ENCODE measurements around the gene MYO19.
"Not testable (repeated sequence)": the region's sequence is repeated elsewhere in the genome, so short reads cannot be mapped to it uniquely, and the experiment has no call there.

Gene MYO19

DNA sequence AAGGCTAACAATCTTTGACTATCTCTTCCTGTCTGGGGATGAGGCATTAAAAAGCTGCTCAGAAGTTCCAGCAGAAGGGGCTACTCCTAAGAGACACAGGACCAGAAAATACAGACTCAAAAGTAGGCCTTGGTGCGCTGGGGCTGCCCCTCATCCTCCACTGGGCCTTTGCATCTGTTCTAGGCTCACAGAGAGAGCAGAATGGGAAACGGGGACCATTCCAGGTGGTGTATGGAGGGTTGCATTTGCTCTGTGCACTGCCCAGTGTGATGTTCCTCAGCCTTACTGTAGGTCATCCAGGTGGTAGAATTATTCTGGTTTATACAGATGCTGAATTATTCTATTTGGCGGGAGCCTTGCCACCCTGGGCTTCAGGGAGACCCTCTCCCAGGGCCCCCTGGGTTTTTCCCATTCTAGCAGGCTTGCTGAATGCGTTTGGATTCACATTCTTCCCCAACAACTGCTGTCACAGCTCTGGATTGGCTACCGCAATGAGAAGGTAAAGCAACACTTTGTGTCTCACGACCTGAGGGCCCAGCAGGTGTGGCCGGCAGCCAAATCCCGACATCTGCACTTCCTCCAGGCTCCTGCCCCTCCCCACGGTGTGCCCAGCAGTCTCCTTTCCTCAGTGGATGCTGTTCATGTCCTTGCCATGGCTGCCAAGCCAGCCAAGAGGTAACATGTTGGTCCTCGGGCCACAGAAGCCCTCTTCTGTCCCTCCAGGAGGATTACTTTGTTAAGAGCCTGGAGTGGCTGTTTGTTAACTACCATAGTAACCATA lies 73.1 kb downstream of the MYO19 start:
- no peak for DNase-seq

DNA sequence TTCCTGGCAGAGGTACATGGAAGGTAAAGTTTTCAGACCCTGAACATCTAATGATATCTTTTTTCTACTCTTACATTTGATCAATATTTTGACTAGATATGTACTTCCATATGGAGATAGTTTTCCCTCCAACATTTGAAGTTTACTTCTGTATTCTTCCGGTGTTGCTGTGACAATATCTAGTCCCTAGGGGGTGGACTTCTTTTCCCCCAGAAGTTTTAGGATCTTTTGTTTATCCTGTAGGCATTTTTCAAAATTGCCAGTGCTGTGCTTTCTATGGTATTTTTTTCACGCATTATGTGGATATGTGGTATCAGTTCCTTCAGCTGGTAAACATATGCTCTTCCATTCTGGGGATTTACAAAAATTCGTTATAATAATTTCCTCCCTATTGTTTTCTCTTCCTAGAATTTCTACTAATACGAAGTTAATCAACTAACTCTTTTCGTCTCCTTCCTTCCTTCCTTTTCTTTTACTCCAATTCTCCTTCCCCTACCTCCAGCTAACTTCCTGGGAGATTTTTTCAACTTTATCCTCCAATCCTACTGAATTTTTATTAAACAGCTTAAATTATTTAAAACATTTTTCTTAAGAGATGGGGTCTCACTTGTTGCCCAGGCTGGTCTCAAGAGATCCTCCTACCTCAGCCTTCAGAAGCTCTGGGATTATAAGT lies 74.3 kb downstream of the MYO19 start:
- DNase-seq, result no peak

DNA sequence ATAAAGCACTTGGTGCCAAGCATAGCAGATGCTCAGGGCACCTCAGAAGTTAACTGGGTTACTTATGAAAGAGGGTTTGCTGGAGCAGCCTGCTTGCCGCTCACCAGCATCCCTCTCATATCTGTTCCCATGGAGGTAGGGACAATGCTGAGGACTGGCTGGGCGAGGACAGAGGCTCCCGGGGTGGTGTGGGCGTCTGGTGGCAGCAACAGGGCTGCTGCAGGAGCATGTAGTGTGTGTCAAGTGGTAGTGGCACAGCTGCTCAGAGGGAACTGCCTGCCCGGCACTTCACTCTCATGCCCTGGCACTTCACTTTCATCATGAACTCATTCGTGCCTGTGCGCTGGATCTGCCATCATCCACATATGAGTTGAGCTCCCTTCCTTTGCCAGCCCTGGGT lies 75.1 kb downstream of the MYO19 start:
- no peak for DNase-seq

DNA sequence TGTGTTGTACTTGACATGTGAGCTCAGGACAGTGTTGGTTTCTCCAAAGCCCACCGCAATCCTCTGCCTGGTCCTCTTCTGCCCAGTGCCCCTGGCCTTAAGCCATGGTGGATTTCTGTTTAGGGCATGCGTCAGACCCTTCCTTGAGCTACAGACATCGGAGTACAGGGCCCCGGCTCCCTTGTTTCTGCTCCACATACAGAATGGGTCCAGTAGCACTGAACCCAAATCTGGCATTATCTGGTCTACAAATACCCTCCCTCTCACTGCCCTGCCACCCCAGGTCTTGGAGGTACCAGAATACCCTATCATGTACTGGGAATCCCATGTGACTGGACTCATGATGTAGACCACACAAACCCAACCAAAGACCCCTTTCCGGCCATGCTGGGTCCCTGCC lies 75.6 kb downstream of the MYO19 start:
- DNase-seq, result no peak

DNA sequence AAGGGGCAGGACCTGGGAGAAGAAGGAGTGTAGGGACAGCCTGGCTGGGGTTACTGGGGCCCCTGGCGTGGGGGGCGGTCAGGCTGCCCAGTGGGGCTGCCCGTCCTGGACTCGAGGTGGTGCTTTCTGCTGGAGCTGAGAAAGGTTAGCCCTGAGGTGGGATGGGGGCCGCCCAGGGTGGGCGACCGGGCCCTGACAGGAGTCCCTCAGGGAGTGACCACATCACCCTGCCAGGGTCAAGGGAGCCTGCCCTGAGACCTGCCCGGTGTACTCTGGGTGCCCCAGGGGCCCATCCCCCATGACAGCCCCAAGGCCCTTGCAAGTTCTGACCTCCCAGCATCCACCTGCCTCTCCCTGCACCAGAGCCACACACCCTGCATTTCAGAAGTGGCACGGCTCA lies 77.0 kb downstream of the MYO19 start:
- not testable (repeated sequence) for DNase-seq

DNA sequence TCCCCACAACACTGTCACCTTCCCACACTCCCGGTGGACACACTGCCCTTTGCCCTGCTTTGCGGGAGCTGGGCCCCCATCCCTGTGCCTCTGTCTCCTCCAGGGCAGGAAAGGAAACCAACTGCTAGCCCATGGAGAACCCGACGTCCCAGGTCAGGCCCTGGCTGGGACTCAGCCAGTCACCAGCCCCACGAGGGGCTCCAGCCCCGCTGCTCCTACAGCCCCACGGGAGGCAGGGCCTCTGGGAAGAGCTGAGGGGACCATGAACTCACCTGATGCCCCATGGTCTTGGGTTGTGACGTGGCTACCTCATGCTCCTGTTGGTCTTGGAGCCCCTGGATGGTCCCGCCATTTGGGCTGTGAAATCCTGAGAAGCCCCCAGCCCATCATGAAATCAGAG lies 81.8 kb downstream of the MYO19 start:
- DNase-seq, result not testable (repeated sequence)

DNA sequence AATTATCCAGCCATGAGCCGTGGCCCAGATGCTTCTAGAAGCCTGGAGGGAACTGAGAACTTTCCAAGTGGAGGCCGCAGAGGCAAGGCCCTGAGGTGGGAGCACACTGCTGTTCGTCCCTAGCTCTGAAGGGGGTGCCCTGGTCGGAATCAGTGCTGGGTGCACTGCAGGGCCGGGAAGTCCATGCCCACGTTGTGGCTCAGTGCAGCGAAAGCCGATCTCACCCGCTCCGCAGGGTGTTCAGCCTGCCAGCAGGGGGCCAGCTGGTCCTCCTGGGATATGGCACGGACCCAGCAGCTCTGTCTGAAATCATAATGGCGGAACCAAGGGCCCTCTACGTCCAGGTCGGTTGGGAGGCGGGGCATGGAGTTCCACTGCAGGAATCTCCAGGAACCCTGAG lies 84.7 kb downstream of the MYO19 start:
- not testable (repeated sequence) for DNase-seq

All from 8988T (cell line).